Uterus (tissue), 2 donors: ENCODE measurements around the gene RNF19B.

ENCODE experiments used
- CTCF ChIP-seq, 4 experiments: fragments of 200-600 bp in 2 of 4; fragments of 450-650 bp in 2 of 4; sonication (generic) in 2 of 4; IDR thresholded peaks; one replicate each; pipeline ENCODE4 v1.5.1; 2016 to 2019; ENCODE audit warnings: antibody characterized with exemption in 4 of 4, mild to moderate bottlenecking in 2 of 4, moderate library complexity in 1 of 4
- POLR2A ChIP-seq, 2 donors: fragments of 450-650 bp; IDR thresholded peaks; one replicate each; pipeline ENCODE4 v1.6.1; 2016; ENCODE audit warnings: antibody characterized with exemption in 2 of 2, mild to moderate bottlenecking in 1 of 2, moderate library complexity in 1 of 2

GRCh38 chr1:32919811-32920733 lies 44.5 kb downstream of the RNF19B start:
- no peak for TF ChIP-seq CTCF (IDR thresholded peaks at IDR 0.05)
- no peak for TF ChIP-seq POLR2A (IDR thresholded peaks at IDR 0.05)
